ENCODE data around the gene CDC14A.
"Not testable (repeated sequence)": the region's sequence is repeated elsewhere in the genome, so short reads cannot be mapped to it uniquely, and the experiment has no call there.

The CDC14A gene

GRCh38 chr1:100360790-100361510 is 8.6 kb downstream of the CDC14A start:
- no peak overlapping the region for H3K4me3 ChIP-seq (ENCODE audit: low read depth, low read length)

DNA sequence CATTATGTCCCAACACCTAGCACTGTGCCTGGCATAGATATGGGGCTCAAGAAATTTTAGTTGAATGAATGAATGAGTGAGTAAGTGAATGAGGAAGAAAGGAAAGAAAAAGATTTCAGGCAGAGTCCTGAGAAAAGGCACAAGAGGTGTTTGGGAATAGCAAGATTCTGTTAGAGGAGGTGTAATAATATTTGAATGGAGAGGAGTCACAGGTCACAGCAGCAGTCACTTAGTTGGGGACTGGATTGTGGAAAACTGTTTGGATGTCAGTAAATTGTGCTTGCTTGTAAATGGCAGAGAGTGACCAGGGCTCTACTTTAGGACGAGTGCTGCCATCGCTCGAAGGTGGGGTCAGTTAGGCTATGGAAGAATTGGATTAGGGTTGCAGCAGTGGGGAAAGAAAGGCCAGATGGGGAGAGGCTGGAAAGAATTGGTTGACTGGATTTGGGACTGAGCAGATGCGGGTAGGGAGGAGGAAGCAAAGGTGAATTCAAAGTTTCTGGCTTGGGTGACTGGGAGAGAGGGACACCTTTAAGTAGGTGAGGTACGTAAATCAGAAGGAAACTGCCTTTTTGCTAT is 9.3 kb downstream of the CDC14A start:
- H3K4me3 ChIP-seq (ENCODE audit: low read depth, low read length): no peak overlapping the region

DNA sequence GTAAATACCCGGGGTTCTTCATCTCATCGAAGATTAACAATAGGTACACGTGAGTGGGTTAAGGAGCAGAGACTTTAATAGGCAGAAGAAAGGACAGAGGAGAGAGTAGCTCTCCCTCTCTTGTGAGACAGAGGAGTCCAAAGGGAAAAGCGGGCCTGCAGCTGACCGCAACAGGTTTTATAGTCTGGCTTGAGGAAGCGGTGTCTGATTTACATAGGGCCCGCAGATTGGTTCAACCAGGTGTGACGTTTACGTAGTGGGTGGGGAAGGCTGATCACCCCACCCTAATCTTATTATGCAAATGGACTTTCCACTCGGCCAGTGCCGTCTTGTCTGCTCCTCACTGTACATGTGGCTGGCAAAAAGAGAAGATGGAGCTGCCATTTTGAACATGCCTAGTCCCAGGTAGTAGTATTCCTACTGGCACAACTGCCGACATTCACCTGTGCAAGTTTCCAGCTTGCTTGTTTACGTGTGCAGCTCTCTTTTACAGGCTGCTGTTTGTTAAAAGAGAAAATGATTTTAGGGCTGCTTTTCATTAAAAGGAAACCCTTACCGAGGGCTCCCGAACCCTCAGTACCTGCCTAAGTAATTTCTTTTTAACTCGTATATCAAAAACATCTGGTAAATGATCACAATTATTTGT is 10.6 kb downstream of the CDC14A start:
- H3K4me3 ChIP-seq (ENCODE audit: low read depth, low read length): no peak overlapping the region

DNA sequence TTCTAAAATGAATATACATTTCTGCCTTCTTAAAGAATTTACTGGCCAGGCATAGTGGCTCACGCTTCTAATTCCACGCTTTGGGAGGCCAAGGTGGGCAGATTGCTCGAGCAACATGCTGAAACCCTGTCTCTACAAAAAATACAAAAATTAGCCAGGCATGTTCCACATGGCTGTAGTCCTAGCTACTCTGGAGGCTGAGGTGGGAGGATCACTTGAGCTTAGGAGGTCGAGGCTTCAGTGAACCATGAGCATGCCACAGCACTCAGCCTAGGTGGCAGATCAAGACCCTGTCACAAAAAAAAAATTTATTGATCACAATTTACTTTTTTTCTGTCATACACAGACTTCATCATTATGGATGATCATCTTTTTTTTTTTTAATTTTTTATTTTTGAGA is 11.5 kb downstream of the CDC14A start:
- no peak overlapping the region for H3K4me3 ChIP-seq (ENCODE audit: low read depth, low read length)

GRCh38 chr1:100364697-100365096 is 12.4 kb downstream of the CDC14A start:
- no peak overlapping the region for H3K4me3 ChIP-seq (ENCODE audit: low read depth, low read length)

DNA sequence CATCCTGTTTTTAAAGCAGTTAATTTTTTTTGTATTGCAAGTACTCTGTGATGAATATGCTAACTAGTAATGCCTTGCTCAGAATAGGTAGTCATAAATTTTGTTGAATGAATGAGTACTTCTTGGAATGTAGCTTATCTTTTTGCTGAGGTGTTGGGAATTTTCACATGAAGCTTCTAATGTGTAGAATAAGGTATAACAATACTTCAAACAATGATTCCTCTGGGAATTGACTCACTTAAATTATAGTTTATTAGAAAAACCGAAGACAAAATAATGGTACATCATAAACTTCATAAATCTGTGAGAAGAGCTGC is 13.9 kb downstream of the CDC14A start:
- H3K4me3 ChIP-seq (ENCODE audit: low read depth, low read length): no peak overlapping the region

- not testable (repeated sequence) for H3K4me3 ChIP-seq (ENCODE audit: low read depth, low read length)
Measured at GRCh38 chr1:100369339-100369738, 17.0 kb downstream of the CDC14A start.

GRCh38 chr1:100373953-100374352 is 21.6 kb downstream of the CDC14A start:
- H3K4me3 ChIP-seq (ENCODE audit: low read depth, low read length): not testable (repeated sequence)

GRCh38 chr1:100376890-100377289 is 24.6 kb downstream of the CDC14A start:
- not testable (repeated sequence) for H3K4me3 ChIP-seq (ENCODE audit: low read depth, low read length)

DNA sequence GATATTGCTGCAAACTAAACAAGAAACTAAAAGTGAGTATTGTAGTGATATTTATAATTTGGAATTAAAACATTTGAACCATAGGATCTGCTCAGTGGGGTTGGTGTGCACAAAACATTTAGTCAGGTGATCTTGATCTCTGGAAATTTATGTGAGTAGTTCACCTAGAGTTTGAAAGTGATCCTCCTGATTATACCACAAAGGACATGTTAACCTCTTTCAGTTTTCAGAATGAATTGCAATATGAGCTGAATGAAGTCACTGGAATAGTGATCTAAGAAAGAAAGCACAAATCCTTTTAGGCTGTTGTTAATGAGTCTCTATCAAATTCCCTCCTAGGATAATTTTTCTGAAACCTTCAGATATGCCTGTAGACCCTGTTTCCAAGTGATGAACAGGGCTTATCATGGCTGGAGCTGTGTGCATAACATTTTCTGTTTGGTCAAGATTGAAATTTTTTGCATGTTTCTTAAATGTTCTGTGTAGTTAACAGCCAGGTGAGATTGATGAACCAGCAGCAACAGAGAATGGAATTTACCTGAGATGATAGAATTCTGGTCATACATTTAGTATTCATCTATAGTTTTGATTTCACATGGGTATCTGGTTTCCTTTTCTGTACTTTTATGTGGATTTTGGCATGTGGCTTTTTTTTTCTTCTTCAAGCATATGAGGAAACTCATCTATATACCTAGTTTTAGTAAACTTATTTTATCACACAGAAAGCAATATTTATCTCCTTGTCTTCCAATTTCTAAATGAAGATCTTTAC is 25.5 kb downstream of the CDC14A start:
- H3K4me3 ChIP-seq (ENCODE audit: low read depth, low read length): no peak overlapping the region

DNA sequence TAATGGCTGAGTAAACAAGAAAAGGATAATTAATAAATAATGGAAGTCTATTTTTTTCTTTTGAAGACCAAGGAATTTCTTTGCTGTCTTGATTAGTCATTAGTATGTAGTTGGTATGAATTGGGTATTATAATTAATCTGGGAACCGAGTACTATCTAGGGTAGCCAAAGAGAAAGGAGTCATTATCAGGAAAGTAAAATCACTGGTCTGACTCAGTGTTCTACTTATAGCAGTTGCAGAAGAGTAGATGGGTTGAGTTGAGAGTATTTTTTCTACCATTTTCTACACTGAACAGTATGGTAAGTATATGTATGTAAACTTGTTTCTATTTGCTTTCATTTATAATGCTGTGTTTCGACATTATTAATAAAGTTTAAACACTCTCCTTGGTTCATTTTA is 26.6 kb downstream of the CDC14A start:
- no peak overlapping the region for H3K4me3 ChIP-seq (ENCODE audit: low read depth, low read length)

GRCh38 chr1:100380635-100381034 is 28.3 kb downstream of the CDC14A start:
- H3K4me3 ChIP-seq (ENCODE audit: low read depth, low read length): no peak overlapping the region

DNA sequence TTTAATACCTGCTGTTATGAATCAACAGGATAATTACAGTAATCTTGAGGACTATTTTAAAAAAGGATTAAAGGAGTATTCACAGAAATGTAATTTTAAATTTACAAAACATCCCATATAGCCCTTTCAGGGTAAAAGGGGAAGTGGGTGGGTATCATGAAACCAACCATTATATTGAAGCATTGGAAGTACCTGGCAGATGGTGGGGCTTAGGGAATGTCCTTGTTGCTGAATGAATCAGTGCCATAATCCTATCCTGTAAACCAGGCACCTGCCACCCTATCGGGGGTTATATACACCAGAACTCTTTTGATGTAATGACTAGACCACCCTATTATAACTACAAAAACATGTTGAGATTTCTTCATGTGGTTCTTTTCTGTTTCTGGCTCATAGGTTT is 30.4 kb downstream of the CDC14A start:
- no peak overlapping the region for H3K4me3 ChIP-seq (ENCODE audit: low read depth, low read length)

DNA sequence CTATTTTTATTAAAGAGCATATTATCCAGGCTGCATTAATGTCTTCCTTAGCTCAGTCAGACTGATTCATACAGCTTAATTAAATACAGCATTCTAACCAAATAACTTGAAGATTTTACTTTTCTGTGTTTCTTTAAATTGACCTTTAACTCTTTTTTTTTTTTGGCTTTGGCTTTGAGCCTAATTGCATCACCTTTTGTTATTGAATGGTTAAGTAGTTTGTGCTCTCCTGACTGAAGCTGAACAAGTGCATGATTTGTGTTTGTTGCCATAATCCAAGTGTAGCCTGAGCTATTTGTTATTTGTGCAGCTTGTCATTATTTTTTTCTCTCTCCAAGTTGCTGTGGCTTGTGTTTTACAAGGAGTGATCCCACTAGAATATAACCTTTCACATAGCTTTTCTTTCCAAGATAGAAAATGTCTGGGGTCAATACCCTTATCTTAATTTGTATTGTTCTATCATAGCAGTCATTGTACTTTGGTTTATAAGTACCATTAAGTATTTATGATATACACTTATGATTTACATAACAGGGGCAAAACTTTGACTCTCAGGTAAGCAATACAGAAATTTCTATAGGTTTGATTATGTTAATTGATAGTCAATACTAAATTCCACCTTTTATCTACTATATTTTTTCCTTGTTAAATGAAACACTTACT is 31.6 kb downstream of the CDC14A start:
- H3K4me3 ChIP-seq (ENCODE audit: low read depth, low read length): no peak overlapping the region

DNA sequence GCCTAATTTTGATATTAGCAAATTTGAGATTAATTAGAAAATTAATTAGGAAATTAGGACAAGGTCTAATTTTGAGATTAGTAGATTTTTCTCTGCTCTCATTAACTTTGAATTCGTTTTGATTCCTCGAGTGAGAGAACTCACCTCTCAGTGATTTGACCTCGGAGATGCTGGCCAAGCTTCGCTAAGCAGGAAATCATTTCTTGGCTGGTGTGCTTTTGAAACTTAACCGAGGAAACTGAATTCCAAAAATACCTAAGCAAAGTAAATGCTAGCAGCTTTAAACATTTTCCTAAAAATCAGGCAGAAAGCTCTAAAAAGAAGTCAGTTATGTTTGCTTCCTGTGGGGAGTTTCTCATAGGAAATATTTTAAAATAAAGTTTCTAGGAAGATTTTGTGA is 34.9 kb downstream of the CDC14A start:
- H3K4me3 ChIP-seq (ENCODE audit: low read depth, low read length): no peak overlapping the region

GRCh38 chr1:100387657-100388350 is 35.5 kb downstream of the CDC14A start:
- H3K4me3 ChIP-seq (ENCODE audit: low read depth, low read length): no peak overlapping the region

- no peak overlapping the region for H3K4me3 ChIP-seq (ENCODE audit: low read depth, low read length)
Measured at GRCh38 chr1:100390531-100390930, 38.2 kb downstream of the CDC14A start.

- no peak overlapping the region for H3K4me3 ChIP-seq (ENCODE audit: low read depth, low read length)
Measured at GRCh38 chr1:100391675-100392074, 39.4 kb downstream of the CDC14A start.

- no peak overlapping the region for H3K4me3 ChIP-seq (ENCODE audit: low read depth, low read length)
Measured at GRCh38 chr1:100392756-100393155, 40.5 kb downstream of the CDC14A start.

GRCh38 chr1:100394285-100394684 is 42.0 kb downstream of the CDC14A start:
- H3K4me3 ChIP-seq (ENCODE audit: low read depth, low read length): no peak overlapping the region

GRCh38 chr1:100395913-100396312 is 43.6 kb downstream of the CDC14A start:
- no peak overlapping the region for H3K4me3 ChIP-seq (ENCODE audit: low read depth, low read length)
